Thoracic aorta endothelial cell (primary cell): ENCODE results near the gene SYNPO. TPM values are rescaled to one million over a fixed set of nuclear protein-coding genes. Genes with fewer than 3 reads are reported as not detected.

Experiments used
- total RNA-seq: library from RNA; depleted of rRNA; stranded (reverse); fragments of >200 nt; gene quantifications from 2 replicates; pipeline ENCODE4 v1.2.3, GENCODE V29; 2012

The SYNPO gene, protein sequence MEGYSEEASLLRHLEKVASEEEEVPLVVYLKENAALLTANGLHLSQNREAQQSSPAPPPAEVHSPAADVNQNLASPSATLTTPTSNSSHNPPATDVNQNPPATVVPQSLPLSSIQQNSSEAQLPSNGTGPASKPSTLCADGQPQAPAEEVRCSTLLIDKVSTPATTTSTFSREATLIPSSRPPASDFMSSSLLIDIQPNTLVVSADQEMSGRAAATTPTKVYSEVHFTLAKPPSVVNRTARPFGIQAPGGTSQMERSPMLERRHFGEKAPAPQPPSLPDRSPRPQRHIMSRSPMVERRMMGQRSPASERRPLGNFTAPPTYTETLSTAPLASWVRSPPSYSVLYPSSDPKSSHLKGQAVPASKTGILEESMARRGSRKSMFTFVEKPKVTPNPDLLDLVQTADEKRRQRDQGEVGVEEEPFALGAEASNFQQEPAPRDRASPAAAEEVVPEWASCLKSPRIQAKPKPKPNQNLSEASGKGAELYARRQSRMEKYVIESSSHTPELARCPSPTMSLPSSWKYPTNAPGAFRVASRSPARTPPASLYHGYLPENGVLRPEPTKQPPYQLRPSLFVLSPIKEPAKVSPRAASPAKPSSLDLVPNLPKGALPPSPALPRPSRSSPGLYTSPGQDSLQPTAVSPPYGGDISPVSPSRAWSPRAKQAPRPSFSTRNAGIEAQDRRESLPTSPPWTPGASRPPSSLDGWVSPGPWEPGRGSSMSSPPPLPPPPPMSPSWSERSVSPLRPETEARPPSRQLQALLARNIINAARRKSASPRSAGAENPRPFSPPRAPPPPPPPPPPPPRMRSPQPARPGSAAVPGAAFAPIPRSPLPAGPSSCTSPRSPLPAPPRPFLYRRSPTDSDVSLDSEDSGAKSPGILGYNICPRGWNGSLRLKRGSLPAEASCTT
- 25.9 and 32.5 TPM in 2 replicates for total RNA-seq

DNA sequence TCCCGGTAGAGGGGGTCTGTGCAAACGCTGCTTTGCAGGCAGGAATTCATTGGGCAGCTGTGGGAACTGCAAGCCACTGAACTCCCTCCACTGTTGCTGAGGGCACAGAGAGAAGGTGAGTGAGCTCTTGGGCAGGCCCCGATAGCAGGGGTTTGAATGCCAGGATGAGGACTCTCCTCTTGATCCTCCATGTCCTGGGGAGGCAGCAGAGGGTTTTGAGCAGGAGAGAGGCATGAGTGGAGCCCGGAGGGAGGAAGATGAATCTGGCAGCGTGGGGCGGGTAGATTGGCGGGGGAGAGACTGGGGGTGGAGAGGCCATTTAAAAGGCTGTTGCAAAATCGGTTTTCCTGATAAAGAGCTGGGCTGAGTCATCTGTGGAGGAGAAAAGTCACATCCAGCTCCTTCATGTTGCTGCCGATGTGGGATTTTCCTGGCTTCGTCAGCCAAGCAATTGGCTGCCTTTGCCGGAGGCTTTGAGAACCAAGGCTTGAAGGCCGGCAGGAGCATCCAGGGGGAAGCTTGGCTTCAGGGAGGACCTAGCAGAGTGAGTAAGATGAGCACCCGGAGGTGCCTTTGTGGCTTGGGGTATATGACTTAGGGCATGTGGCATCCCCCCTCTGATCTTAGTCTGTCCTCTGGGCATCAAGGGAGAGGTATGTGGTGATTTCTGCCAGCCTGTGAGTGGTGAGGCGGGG, at the start of gene SYNPO:
TSS of gene SYNPO (plus strand) at position 350 of the 695 bp plus-strand sequence. CDS start 7,616 bp downstream, outside the sequence.

DNA sequence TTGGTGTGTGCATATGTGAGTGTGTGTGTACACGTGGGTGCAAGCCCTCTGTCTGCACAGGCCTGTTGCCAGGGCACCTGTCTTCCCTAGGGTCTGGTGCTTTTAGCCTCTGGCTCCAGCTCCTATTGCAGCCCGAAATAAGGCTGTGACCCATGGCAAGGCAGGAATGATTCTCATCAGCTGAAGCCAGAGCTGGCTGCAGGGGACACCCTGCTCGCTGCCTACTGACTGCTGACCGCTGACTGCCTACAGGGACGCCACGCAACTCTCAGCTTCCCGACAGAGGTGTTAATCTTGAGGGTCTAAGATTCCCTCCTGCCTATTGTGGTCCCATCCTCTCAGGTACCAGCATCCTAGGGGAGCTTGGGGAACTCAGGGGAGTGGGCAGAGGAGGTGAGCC, 20.6 kb downstream of the SYNPO start, which contains the start of gene MYOZ3:
TSS of gene MYOZ3 (plus strand) at position 166 of the 400 bp plus-strand sequence. CDS start 1,691 bp downstream, outside the sequence.

DNA sequence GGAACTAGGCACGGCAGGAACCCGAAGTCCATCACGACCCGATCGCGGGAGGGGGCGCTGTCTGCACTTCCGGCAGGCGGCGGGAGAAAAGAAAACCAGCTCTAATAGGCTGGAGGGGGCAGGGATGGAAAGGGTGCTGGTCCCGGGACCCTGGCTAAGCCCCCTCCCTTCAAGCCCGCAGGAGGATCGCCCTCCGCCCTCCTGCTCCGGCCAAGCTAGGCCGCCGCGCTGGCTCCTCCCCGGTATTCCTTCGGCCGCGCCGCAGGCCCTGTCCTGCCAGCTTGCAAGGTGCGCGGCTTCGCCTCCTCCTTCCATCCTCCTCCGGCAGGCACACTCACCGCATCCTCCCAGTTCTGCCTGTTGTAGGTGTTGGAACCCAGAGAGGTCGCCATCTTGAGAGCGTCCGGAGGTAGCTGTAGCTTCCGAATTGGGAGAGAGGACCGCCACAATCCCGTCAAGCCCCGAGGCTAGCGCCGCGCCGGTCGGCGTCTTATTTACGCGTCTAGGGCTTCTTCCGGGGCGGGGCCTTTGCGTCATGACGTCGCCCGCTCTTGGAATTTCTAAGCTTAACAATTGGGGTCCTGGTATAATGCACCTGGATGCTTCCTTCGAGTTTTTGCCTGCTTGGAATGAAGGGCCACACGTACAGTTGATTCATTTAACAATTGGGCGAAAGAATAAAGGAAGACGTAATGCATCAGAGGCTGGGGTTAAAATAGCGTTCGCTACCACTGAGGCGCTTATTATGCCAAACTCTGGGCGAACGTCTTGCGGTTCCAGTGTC, 60.3 kb downstream of the SYNPO start, which contains the start of gene RBM22:
TSS of gene RBM22 (minus strand) at position 469 of the 784 bp plus-strand sequence. CDS start at position 392, 77 bp downstream.

Other genes starting within 250 kb of the SYNPO start
- gene CD74, start 227.8 kb upstream of the SYNPO start, total RNA-seq = 0.13 and 1.0 TPM in 2 replicates
- 2,102 and 2,111 TPM in 2 replicates for gene RPS14, start 190.9 kb upstream of the SYNPO start, total RNA-seq
- gene NDST1, start 132.5 kb upstream of the SYNPO start, total RNA-seq = 74.3 and 94.3 TPM in 2 replicates
- gene MYOZ3, start 20.6 kb downstream of the SYNPO start, total RNA-seq = under 0.01 and 0.22 TPM in 2 replicates
- 47.2 and 52.7 TPM in 2 replicates for gene RBM22, start 60.4 kb downstream of the SYNPO start, total RNA-seq
- 51.3 and 51.7 TPM in 2 replicates for gene DCTN4, start 118.4 kb downstream of the SYNPO start, total RNA-seq
- gene SMIM3, start 138.1 kb downstream of the SYNPO start, total RNA-seq = 1.0 and 1.7 TPM in 2 replicates
- gene IRGM, start 205.9 kb downstream of the SYNPO start, total RNA-seq = not detected in 2 replicates